HG03575 (cell line): ENCODE data around the gene SLC7A6.

Experiments used
- ATAC-seq: cut with Tn5 transposase; IDR thresholded peaks from one replicate; pipeline ENCODE4 v1.9.1; 2021; ENCODE audit not compliant: unreplicated experiment, insufficient number of reproducible peaks, low FRiP score; ENCODE audit errors: extremely low read depth

Gene SLC7A6

GRCh38 chr16:68292425-68292824 is 28.1 kb downstream of the SLC7A6 start:
- ATAC-seq = no peak

GRCh38 chr16:68296291-68296690 is 32.0 kb downstream of the SLC7A6 start:
- no peak for ATAC-seq

GRCh38 chr16:68296693-68297092 is 32.4 kb downstream of the SLC7A6 start:
- no peak for ATAC-seq

GRCh38 chr16:68297908-68298307 is 33.6 kb downstream of the SLC7A6 start:
- ATAC-seq = no peak

GRCh38 chr16:68298312-68298711 is 34.0 kb downstream of the SLC7A6 start:
- no peak for ATAC-seq

- no peak for ATAC-seq
Observed at GRCh38 chr16:68298907-68299561, 34.7 kb downstream of the SLC7A6 start.

- no peak for ATAC-seq
Observed at GRCh38 chr16:68299571-68300453, 35.5 kb downstream of the SLC7A6 start.

- no peak for ATAC-seq
Observed at GRCh38 chr16:68300734-68301459, 36.6 kb downstream of the SLC7A6 start.

GRCh38 chr16:68306633-68307032 is 42.3 kb downstream of the SLC7A6 start:
- no peak for ATAC-seq

GRCh38 chr16:68309799-68310198 is 45.5 kb downstream of the SLC7A6 start:
- no peak for ATAC-seq

GRCh38 chr16:68310437-68310773 is 46.1 kb downstream of the SLC7A6 start:
- ATAC-seq = no peak

GRCh38 chr16:68310774-68311511 is 46.6 kb downstream of the SLC7A6 start, which contains the start of the genes PRMT7 and SLC7A6OS:
TSS of gene PRMT7 (plus strand) at chr16:68311019. CDS start at chr16:68315980, 4,961 bp downstream.
TSS of gene SLC7A6OS (minus strand) at chr16:68310946. CDS start at chr16:68310926, 20 bp downstream.
- ATAC-seq = peak; percentile 87

GRCh38 chr16:68313116-68313515 is 48.8 kb downstream of the SLC7A6 start:
- no peak for ATAC-seq

- no peak for ATAC-seq
Observed at GRCh38 chr16:68319185-68319908, 55.0 kb downstream of the SLC7A6 start.

- ATAC-seq = no peak
Observed at GRCh38 chr16:68324336-68324735, 60.0 kb downstream of the SLC7A6 start.

GRCh38 chr16:68324780-68325357 is 60.5 kb downstream of the SLC7A6 start:
- ATAC-seq = no peak

GRCh38 chr16:68328151-68328859 is 64.0 kb downstream of the SLC7A6 start:
- ATAC-seq = no peak
